Measurements from ENCODE around the gene SF3A1.

The SF3A1 gene

DNA sequence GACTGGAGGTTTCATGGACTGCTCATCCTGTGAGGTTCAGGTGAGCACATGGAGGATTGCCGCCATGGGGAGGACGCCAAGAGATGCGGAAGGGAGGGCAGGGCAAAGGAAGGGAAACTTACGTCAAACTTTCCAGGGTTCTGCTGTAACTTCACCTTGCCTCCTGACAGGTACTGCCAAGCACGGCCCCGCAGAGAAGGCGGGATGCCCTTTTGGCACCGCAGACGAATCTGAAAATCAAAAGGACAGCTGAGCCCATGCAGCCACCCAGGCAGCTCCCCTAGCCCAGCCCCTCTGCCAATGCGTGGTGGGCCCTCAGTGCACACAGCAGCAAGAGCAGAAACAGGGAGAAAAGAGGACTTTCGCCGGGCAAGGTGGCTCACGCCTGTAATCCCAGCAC lies 57.4 kb downstream of the SF3A1 start:
- no peak for DNase-seq

DNA sequence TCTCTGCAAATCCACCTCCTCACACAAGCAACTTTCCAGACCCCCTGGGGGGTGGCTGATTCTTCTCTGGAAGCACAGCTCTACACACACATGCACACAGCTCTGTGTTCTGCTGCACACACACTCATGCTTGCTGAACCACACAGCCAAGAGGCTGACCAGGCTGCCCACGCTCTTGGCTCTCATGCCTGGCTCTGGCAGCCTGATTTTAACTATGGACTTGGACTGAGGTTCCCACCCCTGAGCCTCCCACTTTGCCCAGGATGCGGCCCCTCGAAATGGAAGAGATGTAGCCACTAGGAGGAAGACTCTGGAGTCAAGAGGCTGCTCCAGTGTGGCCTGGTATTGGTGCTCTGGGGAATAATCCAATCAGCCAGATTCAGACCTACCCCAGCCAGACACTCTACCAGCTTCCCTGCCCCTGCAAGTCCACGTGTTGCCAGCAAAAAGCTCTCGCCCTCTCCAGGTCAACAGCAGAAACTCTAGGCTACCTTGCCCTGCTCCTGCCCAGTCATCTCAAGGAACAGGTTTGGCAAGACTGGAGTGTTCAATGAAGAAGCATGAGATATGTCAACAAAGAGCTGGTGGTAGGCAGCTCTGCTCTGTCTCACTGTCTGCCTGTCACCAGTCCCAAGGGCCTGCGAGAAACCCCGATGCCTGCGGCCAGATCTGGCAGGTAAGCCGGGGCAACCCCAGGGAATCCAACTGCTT lies 58.5 kb downstream of the SF3A1 start:
- DNase-seq: no peak

DNA sequence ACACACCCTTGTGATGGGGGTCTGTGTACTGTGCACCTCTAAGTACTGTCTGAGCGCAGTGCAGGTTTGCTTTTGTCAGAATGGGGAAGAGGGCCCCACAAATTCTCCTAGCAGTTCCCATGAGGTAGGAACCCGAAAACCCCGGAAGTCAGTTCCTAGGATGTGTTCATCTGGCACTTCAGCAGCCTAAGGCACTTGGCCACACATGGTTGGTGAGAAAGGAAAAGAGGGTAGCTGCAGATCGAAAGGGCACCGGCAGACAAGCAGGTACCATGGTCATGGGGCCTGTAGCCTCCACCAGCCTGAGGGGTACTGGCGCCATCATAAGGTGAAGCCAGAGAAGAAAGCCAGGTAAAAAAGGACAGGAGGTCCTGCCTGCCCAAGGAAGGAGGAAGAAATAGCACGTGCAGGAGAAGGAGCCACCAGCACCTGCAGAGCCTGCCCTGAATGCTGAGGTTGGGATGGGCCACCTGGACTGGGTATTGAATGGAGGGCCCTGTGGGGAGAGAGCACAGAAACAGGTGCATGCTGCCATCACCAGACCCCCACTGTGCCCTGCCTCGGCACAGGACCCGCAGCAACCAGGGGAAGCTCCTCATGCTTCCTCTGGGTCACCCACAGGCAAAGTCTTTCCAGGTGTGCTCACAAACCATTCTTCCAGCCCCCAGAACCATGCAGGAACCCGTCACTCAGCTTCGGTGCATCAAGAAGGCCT lies 59.3 kb downstream of the SF3A1 start:
- DNase-seq: no peak

GRCh38 chr22:30296833-30297232 lies 59.9 kb downstream of the SF3A1 start:
- DNase-seq: no peak

DNA sequence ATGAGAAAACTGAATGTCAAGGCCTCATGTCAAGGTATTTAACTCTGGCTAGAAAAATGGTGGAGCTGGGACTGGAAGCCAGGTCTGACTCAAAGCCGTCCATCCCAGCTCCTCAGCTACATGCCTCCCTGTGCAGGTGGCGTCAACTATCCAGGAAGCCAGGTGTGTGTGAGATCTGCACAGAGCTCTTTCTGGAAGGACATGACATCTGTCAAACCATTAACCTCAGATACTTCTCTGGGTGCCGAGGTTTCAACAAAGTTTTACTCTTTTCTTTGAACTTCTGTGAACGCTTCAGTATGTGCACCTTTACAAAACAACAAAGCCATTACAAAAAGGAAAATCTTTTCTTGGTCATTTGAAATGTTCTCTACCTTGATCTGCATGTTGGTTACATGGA lies 60.4 kb downstream of the SF3A1 start:
- no peak for DNase-seq

GRCh38 chr22:30295576-30295975 lies 61.1 kb downstream of the SF3A1 start:
- DNase-seq: no peak

GRCh38 chr22:30294830-30295229 lies 61.9 kb downstream of the SF3A1 start:
- no peak for DNase-seq

DNA sequence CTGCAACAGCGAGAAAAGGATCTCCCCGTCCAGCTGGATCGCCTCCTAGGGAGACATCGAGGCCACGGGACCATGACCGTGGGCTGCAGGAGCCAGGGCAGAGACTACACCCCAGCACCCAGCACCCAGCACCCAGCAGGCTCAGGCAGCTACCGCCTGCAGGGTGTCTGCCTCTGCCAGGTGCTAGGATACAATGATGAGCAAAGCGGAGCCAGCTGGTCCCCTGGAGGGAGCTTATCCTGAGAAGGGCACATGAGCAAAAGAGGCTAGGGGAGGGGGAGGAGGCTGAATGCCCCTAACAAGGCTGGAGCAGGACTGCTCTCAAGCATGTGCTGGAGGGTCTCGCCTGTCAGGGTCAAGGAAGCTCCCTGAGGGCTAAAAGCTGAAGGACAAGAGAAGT lies 62.6 kb downstream of the SF3A1 start:
- no peak for DNase-seq

- DNase-seq: no peak
Measured at GRCh38 chr22:30293026-30293425, 63.7 kb downstream of the SF3A1 start.

GRCh38 chr22:30292069-30292970 lies 64.4 kb downstream of the SF3A1 start:
- no peak for DNase-seq

- DNase-seq: no peak
Measured at GRCh38 chr22:30291058-30291892, 65.4 kb downstream of the SF3A1 start.

GRCh38 chr22:30290342-30291057 lies 66.2 kb downstream of the SF3A1 start:
- no peak for DNase-seq

- DNase-seq: no peak
Measured at GRCh38 chr22:30289980-30290313, 66.7 kb downstream of the SF3A1 start.

GRCh38 chr22:30289141-30289979 lies 67.3 kb downstream of the SF3A1 start, which contains the start of gene CASTOR1:
Gene CASTOR1 (minus strand): TSS chr22:30289505. CDS start chr22:30289497, 8 bp downstream.
- peak; percentile 87 for DNase-seq

- DNase-seq: no peak
Measured at GRCh38 chr22:30288419-30289140, 68.1 kb downstream of the SF3A1 start.

GRCh38 chr22:30287648-30288418 lies 68.9 kb downstream of the SF3A1 start:
- DNase-seq: peak; percentile 91

DNA sequence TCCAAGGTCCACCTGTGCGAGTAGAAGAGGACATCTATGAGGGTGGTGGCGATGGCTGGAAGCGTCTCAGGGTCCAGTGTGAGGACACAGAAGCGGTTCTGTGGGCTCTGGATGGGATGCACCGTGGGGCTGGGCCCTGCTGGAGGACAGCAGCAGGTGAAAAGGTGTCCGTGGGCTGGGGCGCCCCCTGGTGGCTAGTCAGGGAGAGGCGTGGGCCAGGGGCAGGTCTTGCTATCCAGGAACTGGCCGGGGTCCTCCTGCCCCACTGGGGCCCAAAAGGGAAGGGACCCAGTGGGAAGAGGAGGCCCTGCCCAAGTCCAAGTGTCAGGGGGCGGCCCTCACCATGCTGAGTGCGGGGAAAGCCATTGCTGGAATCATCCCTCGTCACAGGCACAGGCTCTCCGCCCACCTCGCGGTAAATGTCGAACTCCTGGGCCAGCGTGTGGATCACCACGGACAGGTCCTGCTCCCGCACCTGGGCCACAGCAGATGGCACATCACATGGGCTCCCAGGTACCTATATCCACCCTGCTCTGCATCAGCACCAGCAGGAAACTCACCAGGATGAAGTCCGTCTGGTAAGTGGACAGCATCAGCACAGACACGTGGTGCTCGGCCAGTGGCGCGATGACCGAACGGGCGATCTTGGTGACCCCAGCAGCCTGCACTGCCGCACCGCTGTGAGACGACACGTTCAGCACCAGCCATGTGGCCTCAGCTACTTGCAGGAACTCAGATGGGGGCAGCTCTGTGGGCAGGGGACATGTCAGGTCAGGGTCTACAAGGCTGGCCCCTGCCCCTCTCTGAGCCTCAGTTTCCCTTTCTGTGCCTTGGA lies 69.7 kb downstream of the SF3A1 start:
- DNase-seq: peak; percentile 87

- no peak for DNase-seq
Measured at GRCh38 chr22:30286331-30286730, 70.4 kb downstream of the SF3A1 start.

DNA sequence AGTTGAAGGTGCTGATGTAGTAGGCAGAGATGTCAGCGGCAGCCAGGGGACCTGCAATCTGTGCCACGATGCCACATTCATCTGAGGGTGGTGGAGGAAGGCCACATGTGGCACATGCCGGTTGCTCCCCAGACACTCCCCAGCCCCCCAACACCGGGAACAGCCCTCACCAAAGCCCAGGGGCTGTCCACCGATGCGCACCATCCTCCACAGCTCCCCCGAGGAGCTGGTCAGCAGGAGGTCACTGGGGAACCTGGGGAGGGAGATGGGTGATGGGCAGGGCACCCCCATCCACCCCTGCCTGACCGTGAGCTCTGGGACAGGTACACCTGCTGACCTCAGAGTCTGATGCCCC lies 70.9 kb downstream of the SF3A1 start:
- DNase-seq: no peak
